Measurements from ENCODE around the gene SUGP1.

Gene SUGP1

DNA sequence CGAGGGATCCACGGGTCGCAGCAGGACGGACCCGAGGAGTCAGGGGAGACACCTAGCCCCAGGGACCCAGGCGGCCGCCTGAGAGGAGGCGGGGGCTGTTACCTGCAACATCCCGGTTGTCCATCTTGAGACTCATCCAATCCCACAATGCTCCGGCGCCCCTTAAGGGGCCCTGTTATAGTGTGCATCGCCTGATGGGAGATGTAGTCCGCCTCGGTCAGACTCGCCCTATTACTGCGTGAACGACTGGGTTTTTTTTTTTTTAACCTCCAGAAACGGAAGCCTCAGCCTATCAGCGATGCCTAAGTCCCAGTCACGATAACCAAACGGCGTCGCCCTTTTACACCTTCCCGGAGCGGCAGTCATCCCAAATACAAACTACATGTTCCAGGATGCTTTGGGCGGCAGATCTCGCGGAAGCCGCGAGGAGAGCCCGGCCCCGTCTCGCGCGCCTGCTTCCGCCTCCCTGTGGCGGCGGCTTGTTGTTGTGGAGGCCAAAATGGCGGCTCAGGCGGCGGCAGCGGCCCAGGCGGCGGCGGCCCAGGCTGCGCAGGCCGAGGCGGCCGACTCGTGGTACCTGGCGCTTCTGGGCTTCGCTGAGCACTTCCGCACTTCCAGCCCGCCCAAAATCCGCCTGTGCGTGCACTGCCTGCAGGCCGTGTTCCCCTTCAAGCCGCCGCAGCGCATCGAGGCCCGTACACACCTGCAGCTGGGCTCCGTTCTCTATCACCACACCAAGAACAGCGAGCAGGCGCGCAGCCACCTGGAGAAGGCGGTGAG, at the start of gene SUGP1, which contains the start of gene MAU2:
TSS of gene SUGP1 (minus strand) at position 149 of the 780 bp plus-strand sequence. CDS start at position 136, 13 bp downstream.
TSS of gene MAU2 (plus strand) at position 469 of the 780 bp plus-strand sequence. CDS start at position 500, 31 bp downstream.
- peak within 1 kb of the TSS; percentile 90 for H3K27ac ChIP-seq
- no peak for TF ChIP-seq CTCF (conservative IDR thresholded peaks at IDR 0.05)

DNA sequence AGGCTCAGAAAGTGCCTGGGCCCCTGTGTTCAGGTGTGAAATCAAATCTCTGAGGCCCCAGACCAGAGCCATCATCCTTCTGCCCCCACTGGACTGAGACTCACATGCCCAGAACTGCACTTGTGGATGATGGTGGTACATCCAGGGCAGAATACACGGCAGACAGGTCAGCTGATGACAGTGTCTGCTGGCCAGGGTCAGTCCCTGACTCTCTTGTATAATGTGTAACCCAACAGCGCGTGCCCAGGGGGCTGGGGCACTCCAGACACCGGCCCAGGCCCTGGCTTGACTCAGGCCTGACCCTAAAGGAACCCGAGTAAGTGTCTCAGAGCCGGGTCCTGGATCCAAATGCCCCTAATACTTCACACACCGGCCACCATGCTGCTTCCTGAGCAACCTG, 47.8 kb upstream of the SUGP1 start:
- TF ChIP-seq CTCF (conservative IDR thresholded peaks at IDR 0.05) = no peak
- H3K27ac ChIP-seq = no peak overlapping the region

- peak overlapping the region; percentile 22; the same call in 1 of the 2 replicates for H3K27ac ChIP-seq
- TF ChIP-seq CTCF (conservative IDR thresholded peaks at IDR 0.05) = peak; percentile 91
Observed at GRCh38 chr19:19366434-19367396, 46.4 kb upstream of the SUGP1 start.

GRCh38 chr19:19362075-19362474, 41.8 kb upstream of the SUGP1 start:
- no peak for TF ChIP-seq CTCF (conservative IDR thresholded peaks at IDR 0.05)
- no peak overlapping the region for H3K27ac ChIP-seq

GRCh38 chr19:19361075-19361594, 40.8 kb upstream of the SUGP1 start:
- peak overlapping the region; percentile 18; the same call in 1 of the 2 replicates for H3K27ac ChIP-seq
- peak; percentile 74 for TF ChIP-seq CTCF (conservative IDR thresholded peaks at IDR 0.05)

GRCh38 chr19:19356901-19357566, 36.7 kb upstream of the SUGP1 start:
- TF ChIP-seq CTCF (conservative IDR thresholded peaks at IDR 0.05) = no peak
- H3K27ac ChIP-seq = no peak overlapping the region
